Iris pigment epithelial cell (primary cell): ENCODE results near the gene MPRIP.
"Not testable (repeated sequence)": the region's sequence is repeated elsewhere in the genome, so short reads cannot be mapped to it uniquely, and the experiment has no call there.

Experiments used
- DNase-seq: peaks from one replicate; pipeline ENCODE4 v3.0.0-alpha.2; 2011; ENCODE audit warnings: low read depth

MPRIP gene

GRCh38 chr17:17042384-17042736 lies at the start of gene MPRIP:
TSS of gene MPRIP (plus strand) at chr17:17042457. CDS start at chr17:17042849, 392 bp downstream.
- DNase-seq = no peak

GRCh38 chr17:16994631-16995030 lies 47.6 kb upstream of the MPRIP start:
- DNase-seq = no peak

- no peak for DNase-seq
Measured at GRCh38 chr17:16995930-16996329, 46.3 kb upstream of the MPRIP start.

- not testable (repeated sequence) for DNase-seq
Measured at GRCh38 chr17:16996726-16997125, 45.5 kb upstream of the MPRIP start.

GRCh38 chr17:16997514-16998429 lies 44.5 kb upstream of the MPRIP start:
- no peak for DNase-seq

- no peak for DNase-seq
Measured at GRCh38 chr17:16999931-17000625, 42.2 kb upstream of the MPRIP start.

- no peak for DNase-seq
Measured at GRCh38 chr17:17001076-17001777, 41.0 kb upstream of the MPRIP start.

GRCh38 chr17:17001874-17002520 lies 40.3 kb upstream of the MPRIP start:
- peak; percentile 48 for DNase-seq

- not testable (repeated sequence) for DNase-seq
Measured at GRCh38 chr17:17002731-17003715, 39.2 kb upstream of the MPRIP start.

GRCh38 chr17:17004251-17004996 lies 37.8 kb upstream of the MPRIP start:
- DNase-seq = no peak

- DNase-seq = not testable (repeated sequence)
Measured at GRCh38 chr17:17004997-17005614, 37.2 kb upstream of the MPRIP start.

- not testable (repeated sequence) for DNase-seq
Measured at GRCh38 chr17:17007891-17008290, 34.4 kb upstream of the MPRIP start.

- not testable (repeated sequence) for DNase-seq
Measured at GRCh38 chr17:17008621-17009397, 33.4 kb upstream of the MPRIP start.

GRCh38 chr17:17009972-17010371 lies 32.3 kb upstream of the MPRIP start:
- not testable (repeated sequence) for DNase-seq

GRCh38 chr17:17010545-17011034 lies 31.7 kb upstream of the MPRIP start:
- DNase-seq = not testable (repeated sequence)

GRCh38 chr17:17011043-17011907 lies 31.0 kb upstream of the MPRIP start:
- peak; percentile 67 for DNase-seq
